Suppressor macrophage treated with lipopolysaccharide for 4 hours (primary cell): ENCODE data around the gene LYAR.

Source experiments
- DNase-seq: peaks from one replicate; pipeline ENCODE4 v3.0.0-alpha.2; 2020

LYAR gene

GRCh38 chr4:4289941-4290850 lies at the start of gene LYAR, which contains the start of gene ZBTB49:
TSS of gene LYAR (minus strand) at chr4:4290154. CDS start at chr4:4283742, 6,412 bp downstream.
TSS of gene ZBTB49 (plus strand) at chr4:4290251. CDS start at chr4:4299946, 9,695 bp downstream.
- DNase-seq: peak; percentile 95

- DNase-seq: no peak
Observed at GRCh38 chr4:4339504-4340085, 49.6 kb upstream of the LYAR start.

- DNase-seq: no peak
Observed at GRCh38 chr4:4338210-4339001, 48.5 kb upstream of the LYAR start.

GRCh38 chr4:4334798-4335520 lies 45.0 kb upstream of the LYAR start:
- DNase-seq: peak; percentile 58

GRCh38 chr4:4333265-4333706 lies 43.3 kb upstream of the LYAR start:
- DNase-seq: peak; percentile 35

- no peak for DNase-seq
Observed at GRCh38 chr4:4332529-4332928, 42.6 kb upstream of the LYAR start.

GRCh38 chr4:4330794-4331193 lies 40.8 kb upstream of the LYAR start:
- no peak for DNase-seq

GRCh38 chr4:4329496-4329895 lies 39.5 kb upstream of the LYAR start:
- DNase-seq: no peak

GRCh38 chr4:4328840-4329239 lies 38.9 kb upstream of the LYAR start:
- no peak for DNase-seq

- DNase-seq: no peak
Observed at GRCh38 chr4:4328206-4328605, 38.3 kb upstream of the LYAR start.

GRCh38 chr4:4327652-4328121 lies 37.7 kb upstream of the LYAR start:
- DNase-seq: peak; percentile 12

- DNase-seq: no peak
Observed at GRCh38 chr4:4326166-4326565, 36.2 kb upstream of the LYAR start.

GRCh38 chr4:4325321-4325720 lies 35.4 kb upstream of the LYAR start:
- no peak for DNase-seq

- DNase-seq: no peak
Observed at GRCh38 chr4:4323705-4324534, 34.0 kb upstream of the LYAR start.

- DNase-seq: no peak
Observed at GRCh38 chr4:4321951-4322688, 32.2 kb upstream of the LYAR start.

GRCh38 chr4:4320951-4321714 lies 31.2 kb upstream of the LYAR start:
- DNase-seq: no peak

GRCh38 chr4:4320528-4320927 lies 30.6 kb upstream of the LYAR start:
- no peak for DNase-seq

- DNase-seq: no peak
Observed at GRCh38 chr4:4317496-4318232, 27.7 kb upstream of the LYAR start.

GRCh38 chr4:4316150-4316495 lies 26.2 kb upstream of the LYAR start:
- no peak for DNase-seq
